Naive thymus-derived CD4-positive, alpha-beta T cell (primary cell): ENCODE results near the gene DHRS11. TPM values are rescaled to one million over a fixed set of nuclear protein-coding genes. Genes with fewer than 3 reads are reported as not detected.

Experiments used
- ATAC-seq: fragments of 150-1000 bp; cut with Tn5 transposase; 2 replicates; pipeline ENCODE4 v1.10.0; 2021; ENCODE audit warnings: mild to moderate bottlenecking, moderate library complexity
- CTCF ChIA-PET: fragments of 350-600 bp; sonication (Branson Sonifier 250); formaldehyde crosslinking; loops from one replicate; lab custom pipeline; 2021; ENCODE audit warnings: antibody characterized with exemption; lab: Charles Lee
- POLR2A ChIA-PET: fragments of 350-600 bp; sonication (Branson Sonifier 250); formaldehyde crosslinking; loops from one replicate; lab custom pipeline; 2021; ENCODE audit warnings: antibody characterized with exemption, inconsistent platforms; lab: Charles Lee
- DNase-seq, 9 donors: peaks; one replicate each; pipeline versions ENCODE4 v3.0.0 to v3.0.0-alpha.2; 2020 to 2022; ENCODE audit warnings: mixed read lengths in 1 of 9
- H3K27ac ChIP-seq: one replicate; pipeline ENCODE4 v1.7.0; 2013; ENCODE audit warnings: mild to moderate bottlenecking, low read depth, low read length, moderate library complexity
- H3K27me3 ChIP-seq, 2 donors: one replicate each; pipeline ENCODE4 v1.7.0; 2013; ENCODE audit warnings: low read length in 2 of 2, mild to moderate bottlenecking in 2 of 2, moderate library complexity in 2 of 2; ENCODE audit not compliant: control insufficient read depth in 2 of 2, insufficient read depth in 2 of 2
- H3K36me3 ChIP-seq, 3 experiments: 1 replicate in 2 of 3; 2 replicates in 1 of 3; pipeline ENCODE4 v1.7.0; 2013; ENCODE audit warnings: low read length in 3 of 3, mild to moderate bottlenecking in 3 of 3, moderate library complexity in 1 of 3; ENCODE audit not compliant: insufficient read depth in 3 of 3, control insufficient read depth in 2 of 3
- H3K4me1 ChIP-seq, 2 donors: one replicate each; pipeline ENCODE4 v1.7.0; 2013; ENCODE audit warnings: low read length in 2 of 2, mild to moderate bottlenecking in 2 of 2, moderate library complexity in 1 of 2; ENCODE audit not compliant: control insufficient read depth in 2 of 2, insufficient read depth in 2 of 2
- H3K4me3 ChIP-seq: 2 replicates; pipeline ENCODE4 v1.7.0; 2013; ENCODE audit warnings: mild to moderate bottlenecking, low read length
- H3K9me3 ChIP-seq, 3 experiments: 1 replicate in 2 of 3; 2 replicates in 1 of 3; pipeline ENCODE4 v1.7.0; 2013; ENCODE audit warnings: low read length in 3 of 3; ENCODE audit not compliant: control insufficient read depth in 2 of 3
- H3K27ac Mint-ChIP-seq, 9 donors: one replicate each; pipeline ENCODE4 v1.8.0; 2020 to 2022; ENCODE audit warnings: mixed read lengths in 9 of 9, mild to moderate bottlenecking in 8 of 9, moderate library complexity in 5 of 9, inconsistent platforms in 2 of 9
- H3K27me3 Mint-ChIP-seq, 5 donors: one replicate each; pipeline ENCODE4 v1.8.0; 2021 to 2022; ENCODE audit warnings: mixed read lengths in 5 of 5, mild to moderate bottlenecking in 1 of 5
- H3K36me3 Mint-ChIP-seq, 5 donors: one replicate each; pipeline ENCODE4 v1.8.0; 2020 to 2022; ENCODE audit warnings: mixed read lengths in 5 of 5, mild to moderate bottlenecking in 3 of 5, inconsistent platforms in 1 of 5
- H3K4me1 Mint-ChIP-seq, 7 donors: one replicate each; pipeline ENCODE4 v1.8.0; 2020 to 2022; ENCODE audit warnings: mixed read lengths in 7 of 7, mild to moderate bottlenecking in 3 of 7, inconsistent platforms in 1 of 7
- H3K4me3 Mint-ChIP-seq, 10 donors: one replicate each; pipeline ENCODE4 v1.8.0; 2020 to 2022; ENCODE audit warnings: mild to moderate bottlenecking in 10 of 10, mixed read lengths in 10 of 10, moderate library complexity in 6 of 10, inconsistent platforms in 2 of 10
- H3K9me3 Mint-ChIP-seq, 11 donors: one replicate each; pipeline ENCODE4 v1.8.0; 2020 to 2022; ENCODE audit warnings: mixed read lengths in 11 of 11, mild to moderate bottlenecking in 4 of 11, inconsistent platforms in 1 of 11, moderate library complexity in 1 of 11
- intact Hi-C, 2 donors: fragments of 100-400 bp; cut with micrococcal nuclease; formaldehyde crosslinking; loops; one replicate each; pipeline ENCODE4 v1.15.1; 2023
- polyA plus RNA-seq, 2 donors: library from polyadenylated mRNA; unstranded; fragments of 300-500 nt; fragmentation: Illumina TruSeq; gene quantifications; one replicate each; pipeline ENCODE4 v1.2.3, GENCODE V29; 2021
- total RNA-seq, 6 experiments: library from RNA in 5 of 6; stranded (reverse) in 5 of 6; gene quantifications; 1 replicate in 5 of 6; 2 replicates in 1 of 6; pipeline ENCODE4 v1.2.3 and lab custom pipeline; 2021 to 2026

The DHRS11 gene
- total and polyA plus RNA-seq, 7 experiments from 2014 or later: 1.6 to 10.9 (median 5.3) TPM

DNA sequence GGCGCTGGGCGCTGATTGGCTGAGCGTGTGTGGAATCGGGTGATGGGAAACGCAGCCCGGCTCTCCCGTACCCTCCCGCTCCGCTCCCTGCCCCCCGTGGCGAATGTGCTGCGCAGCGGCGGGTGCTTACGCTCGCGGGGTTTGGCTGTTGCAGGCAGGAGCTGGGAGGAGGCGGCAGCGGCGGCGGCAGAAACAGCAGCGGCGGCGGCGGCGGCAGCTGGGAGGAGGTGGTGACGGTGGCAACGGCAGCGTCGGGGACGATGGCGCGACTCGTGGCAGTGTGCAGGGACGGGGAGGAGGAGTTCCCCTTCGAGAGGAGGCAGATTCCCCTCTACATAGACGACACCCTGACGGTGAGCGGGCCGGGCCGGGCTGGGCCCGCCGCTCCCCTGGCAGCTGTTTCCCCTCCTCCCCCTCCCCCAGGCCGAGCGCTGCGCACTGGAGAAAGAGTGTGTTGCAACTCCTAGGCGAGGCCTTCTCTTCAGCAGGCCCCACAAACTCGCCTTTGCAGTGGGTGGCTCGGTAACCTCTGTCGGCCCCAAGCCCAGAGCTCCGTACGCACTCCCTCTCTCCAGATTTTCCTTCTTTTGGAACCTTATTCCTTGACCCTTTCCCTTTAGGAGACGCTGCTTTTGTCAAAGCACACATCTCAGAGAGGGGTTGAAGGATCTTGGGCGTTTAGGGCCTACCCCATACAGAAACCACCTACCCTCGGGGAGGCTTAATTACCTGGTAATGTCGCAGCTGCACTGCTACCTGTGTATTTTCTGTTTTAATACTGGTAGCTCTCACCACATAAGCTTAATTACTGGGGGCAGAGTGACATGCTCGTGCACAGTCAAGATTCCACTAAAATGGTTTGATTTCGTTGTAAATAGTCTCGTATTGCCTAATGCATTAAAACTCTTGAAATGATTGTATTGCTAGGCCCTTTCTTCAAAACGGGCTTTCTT lies 45.9 kb upstream of the DHRS11 start:
- peaks cover 13 to 57% (median 44%) of the 10 kb centered on the region in 7 donors for H3K4me1 Mint-ChIP-seq
- intact Hi-C loops: loop anchor here (1.0 to 10.0 kb wide), 11 partner anchors 46 to 1062 kb away; partner anchors contain the start of genes DHRS11 (in 2 of the 2), MRM1 (in 2 of the 2), ZNHIT3 (in 2 of the 2) and AATF (in 1 of the 2)
- H3K4me3 ChIP-seq: peak overlapping the region; percentile 93
- DNase-seq (peak; percentile 95 to 98 (median 98)), ATAC-seq (peak; percentile 87)
- no peaks in the 10 kb centered on the region for H3K9me3 Mint-ChIP-seq
- H3K27me3 Mint-ChIP-seq: no peaks in the 10 kb centered on the region
- no peaks in the 10 kb centered on the region for H3K27me3 ChIP-seq
- H3K4me1 ChIP-seq: peaks cover 40 to 44% of the 10 kb centered on the region in 2 donors
- peak overlapping the region; percentile 94 for H3K27ac ChIP-seq
- ChIA-PET POLR2A (interaction anchor here (0.5 to 7.7 kb wide), 18 partner anchors 9 to 1064 kb away, joined by 3 to 130 read pairs (median 4); partner anchors contain the start of genes DHRS11, MRM1, MYO19 and PIGW), CTCF (interaction anchor here (0.6 to 1.4 kb wide), 4 partner anchors 9 to 58 kb away, joined by 3 to 5 read pairs (median 4); partner anchors contain the start of genes MYO19 and PIGW)
- no peaks in the 10 kb centered on the region for H3K9me3 ChIP-seq
- H3K36me3 ChIP-seq: peaks cover 0 to 12% (median 0%) of the 10 kb centered on the region in 3 experiments
- peaks cover 0 to 19% (median 4%) of the 10 kb centered on the region in 5 donors for H3K36me3 Mint-ChIP-seq
- H3K4me3 Mint-ChIP-seq: peak overlapping the region; percentile 87 to 97 (median 94)
- H3K27ac Mint-ChIP-seq: peak overlapping the region; percentile 90 to 96 (median 94)

DNA sequence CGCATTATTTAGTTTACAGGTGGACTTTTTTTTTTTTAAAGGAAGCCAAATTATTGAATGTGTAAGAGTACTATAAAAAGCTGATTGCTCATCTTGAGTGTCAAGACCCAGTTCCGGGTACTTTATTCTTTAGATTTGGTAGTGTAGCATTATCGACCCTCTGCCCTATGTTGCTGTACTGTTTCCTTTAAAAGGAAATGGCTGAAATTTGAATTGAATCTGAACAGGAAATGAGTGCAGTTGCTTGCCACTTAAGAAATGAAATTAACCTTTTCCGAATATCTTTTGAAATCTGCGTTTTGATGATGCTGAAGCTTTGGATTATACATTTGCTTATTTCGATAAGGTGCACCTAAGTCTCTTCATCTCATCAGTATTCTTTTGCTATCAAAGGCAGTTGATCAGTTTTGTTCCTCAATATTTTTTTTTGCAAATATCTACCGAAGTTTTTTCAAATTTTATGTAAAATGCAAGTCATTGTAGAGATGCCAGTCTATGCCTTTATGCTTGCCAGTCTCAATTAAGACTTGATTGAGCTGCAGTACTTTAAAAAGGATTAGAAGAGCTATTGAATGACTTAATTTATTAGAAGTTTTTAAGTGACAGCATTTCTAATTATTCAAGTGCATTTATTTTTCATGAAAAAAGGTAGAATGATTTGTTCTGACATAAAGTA lies 45.1 kb upstream of the DHRS11 start:
- Histone ChIP-seq H3K9me3 (no peaks in the 10 kb centered on the region), H3K27me3 (no peaks in the 10 kb centered on the region), H3K4me3 (peak overlapping the region; percentile 93), H3K36me3 (peaks cover 0 to 12% (median 0%) of the 10 kb centered on the region in 3 experiments), H3K4me1 (peaks cover 44 to 50% of the 10 kb centered on the region in 2 donors), H3K27ac (peak overlapping the region; percentile 94)
- no peaks in the 10 kb centered on the region for H3K9me3 Mint-ChIP-seq
- H3K27ac Mint-ChIP-seq: peak overlapping the region; percentile 90 to 96 (median 94)
- peaks cover 19 to 62% (median 50%) of the 10 kb centered on the region in 7 donors for H3K4me1 Mint-ChIP-seq
- POLR2A ChIA-PET: interaction anchor here (0.6 to 7.7 kb wide), 17 partner anchors 8 to 1063 kb away, joined by 3 to 130 read pairs (median 5); partner anchors contain the start of genes DHRS11, MRM1, MYO19 and PIGW
- intact Hi-C loops: loop anchor here (5.0 to 10.0 kb wide), 5 partner anchors 46 to 1061 kb away; partner anchors contain the start of genes AP2B1 (in 1 of the 2), DHRS11 (in 1 of the 2), SYNRG (in 1 of the 2) and TAF15 (in 1 of the 2)
- peaks cover 0 to 21% (median 4%) of the 10 kb centered on the region in 5 donors for H3K36me3 Mint-ChIP-seq
- DNase-seq: peak in 5 of 9 donors; percentile 11 to 19 (median 13)
- no peaks in the 10 kb centered on the region for H3K27me3 Mint-ChIP-seq
- no peak for ATAC-seq
- CTCF ChIA-PET: interaction anchor here (0.6 to 2.2 kb wide), 4 partner anchors 10 to 57 kb away, joined by 3 to 6 read pairs (median 4); partner anchors contain the start of genes MYO19 and PIGW
- peak overlapping the region; percentile 87 to 97 (median 94) for H3K4me3 Mint-ChIP-seq

DNA sequence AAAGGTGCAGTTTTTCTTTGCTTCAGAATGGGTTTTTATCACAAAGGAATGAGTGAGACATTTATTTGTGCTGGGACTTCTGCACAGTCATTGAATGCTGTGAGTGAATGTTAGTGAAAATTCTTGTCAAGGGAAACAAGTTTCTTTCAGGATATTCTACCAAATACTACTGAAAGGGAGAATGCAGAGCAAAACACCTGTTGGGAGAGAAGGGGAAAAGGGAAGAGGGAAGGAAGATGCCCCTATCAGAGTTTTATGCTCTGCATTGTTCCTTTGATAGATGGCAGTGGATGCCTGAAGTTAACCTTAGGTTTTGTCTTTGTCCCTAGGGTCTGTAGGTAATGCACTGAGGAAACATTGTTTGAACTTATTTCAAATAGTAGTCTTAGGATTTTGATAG lies 43.9 kb upstream of the DHRS11 start:
- Histone ChIP-seq H3K4me3 (no peak overlapping the region), H3K9me3 (no peaks in the 10 kb centered on the region), H3K4me1 (peaks cover 44 to 60% of the 10 kb centered on the region in 2 donors), H3K27me3 (no peaks in the 10 kb centered on the region), H3K27ac (peak overlapping the region; percentile 94), H3K36me3 (peaks cover 0 to 12% (median 0%) of the 10 kb centered on the region in 3 experiments)
- Mint-ChIP-seq H3K36me3 (peaks cover 0 to 21% (median 4%) of the 10 kb centered on the region in 5 donors), H3K9me3 (no peaks in the 10 kb centered on the region), H3K4me3 (peak overlapping the region; percentile 53 to 97 (median 85)), H3K27ac (peak overlapping the region; percentile 46 to 96 (median 84)), H3K4me1 (peaks cover 23 to 75% (median 53%) of the 10 kb centered on the region in 7 donors), H3K27me3 (no peaks in the 10 kb centered on the region)
- CTCF ChIA-PET: interaction anchor here (0.6 to 2.2 kb wide), 2 partner anchors 13 to 32 kb away, joined by 4 to 6 read pairs; partner anchors contain the start of genes MYO19 and PIGW
- ATAC-seq (no peak), DNase-seq (no peak)
- intact Hi-C loops: loop anchor here (5.0 to 10.0 kb wide), 5 partner anchors 45 to 1060 kb away; partner anchors contain the start of genes AP2B1 (in 1 of the 2), DHRS11 (in 1 of the 2), SYNRG (in 1 of the 2) and TAF15 (in 1 of the 2)
- POLR2A ChIA-PET: interaction anchor here (7.7 kb wide), 1 partner anchor 13 kb away, joined by 130 read pairs; the partner anchor contains the start of genes MYO19 and PIGW

DNA sequence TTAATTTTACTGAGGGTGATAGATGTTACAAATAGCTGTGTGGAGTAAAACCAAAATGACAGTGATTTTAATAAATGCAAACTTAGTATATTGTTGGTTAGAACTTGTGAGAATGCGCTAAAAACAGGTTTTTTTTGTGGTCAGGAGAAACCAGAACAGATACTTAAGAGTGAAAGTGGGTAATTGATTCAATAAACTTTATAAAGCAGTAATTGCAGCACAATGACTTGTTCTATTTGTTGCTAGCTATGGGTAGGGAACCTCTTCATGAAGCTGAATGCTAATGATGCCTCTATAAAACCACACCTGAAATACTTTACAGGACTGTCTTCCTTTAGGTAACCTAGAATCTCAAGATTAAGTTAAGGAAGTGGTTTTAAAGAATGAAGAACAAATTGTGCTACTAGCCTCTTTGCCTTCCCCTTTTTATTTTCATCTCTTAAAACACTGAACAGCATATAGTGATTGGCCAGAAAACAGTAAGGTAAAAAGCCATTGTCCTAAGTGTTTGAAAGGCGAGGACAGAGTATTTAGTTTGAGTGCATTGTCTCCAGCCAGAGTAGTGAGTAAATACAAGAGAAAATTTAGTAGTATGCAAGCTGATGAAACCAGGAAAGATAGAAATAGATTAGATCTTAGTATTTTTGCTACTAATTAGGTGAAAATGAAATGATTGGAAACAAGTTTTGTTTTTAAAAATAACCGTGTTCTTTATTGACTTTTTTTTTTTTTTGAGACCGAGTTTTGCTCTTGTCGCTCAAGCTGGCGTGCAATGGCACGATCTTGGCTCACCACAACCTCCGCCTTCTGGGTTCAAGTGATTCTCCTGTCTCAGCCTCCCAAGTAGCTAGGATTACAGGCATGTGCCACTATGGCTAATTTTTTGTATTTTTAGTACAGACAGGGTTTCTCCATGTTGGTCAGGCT lies 40.9 kb upstream of the DHRS11 start:
- Histone ChIP-seq H3K9me3 (no peaks in the 10 kb centered on the region), H3K36me3 (peaks cover 6 to 10% (median 8%) of the 10 kb centered on the region in 3 experiments), H3K4me1 (peaks cover 38 to 73% of the 10 kb centered on the region in 2 donors), H3K27ac (peak overlapping the region; percentile 12), H3K4me3 (no peak overlapping the region), H3K27me3 (no peaks in the 10 kb centered on the region)
- peak in 6 of 9 donors; percentile 33 to 75 (median 51) for DNase-seq
- Mint-ChIP-seq H3K4me1 (peaks cover 30 to 89% (median 68%) of the 10 kb centered on the region in 7 donors), H3K9me3 (no peaks in the 10 kb centered on the region), H3K27ac (peak overlapping the region; percentile 33 to 90 (median 72)), H3K4me3 (peak overlapping the region; percentile 6 to 85 (median 74)), H3K27me3 (no peaks in the 10 kb centered on the region), H3K36me3 (peaks cover 0 to 21% (median 7%) of the 10 kb centered on the region in 5 donors)
- ATAC-seq: peak; percentile 58
- ChIA-PET POLR2A (interaction anchor here (0.6 to 1.6 kb wide), 6 partner anchors 10 to 1056 kb away, joined by 3 to 6 read pairs (median 4); partner anchors contain the start of genes MRM1, MYO19 and PIGW), CTCF (interaction anchor here (0.6 to 0.8 kb wide), 2 partner anchors 15 to 52 kb away, joined by 3 to 4 read pairs; no protein-coding TSS in a partner anchor)
- intact Hi-C loops: loop anchor here in 1 of 2 donors (2.0 kb wide), 1 partner anchor 16 kb away; the partner anchor contains the start of genes MYO19 and PIGW

DNA sequence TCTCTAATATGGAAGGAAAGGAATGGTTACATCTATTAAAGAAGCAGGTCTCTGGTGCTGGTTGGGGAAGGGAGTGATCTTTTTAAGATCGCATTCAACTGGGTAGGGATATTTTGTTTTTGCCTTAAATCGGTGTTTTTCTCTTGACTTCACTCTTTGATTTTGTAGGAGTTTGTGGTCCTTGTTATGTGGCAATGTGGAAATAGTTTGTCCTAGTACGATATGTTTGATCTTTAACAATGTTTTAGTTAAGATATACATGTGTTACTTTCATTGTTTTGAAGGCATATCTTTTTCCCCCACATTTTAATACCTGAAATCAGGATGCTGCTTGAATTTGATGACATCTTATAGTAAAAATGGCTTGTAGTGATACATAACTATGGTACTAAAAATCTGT lies 38.2 kb upstream of the DHRS11 start:
- H3K27me3 Mint-ChIP-seq: no peaks in the 10 kb centered on the region
- no peak overlapping the region for H3K4me3 ChIP-seq
- no peaks in the 10 kb centered on the region for H3K27me3 ChIP-seq
- POLR2A ChIA-PET: interaction anchor here (1.4 to 2.6 kb wide), 2 partner anchors 9 to 18 kb away, joined by 4 to 8 read pairs; partner anchors contain the start of genes GGNBP2 and PIGW
- H3K9me3 ChIP-seq: no peaks in the 10 kb centered on the region
- H3K36me3 Mint-ChIP-seq: peaks cover 11 to 26% (median 21%) of the 10 kb centered on the region in 5 donors
- no peak overlapping the region for H3K27ac ChIP-seq
- CTCF ChIA-PET: no interaction called here
- peak overlapping the region; percentile 29 to 88 (median 66) for H3K4me3 Mint-ChIP-seq
- H3K4me1 ChIP-seq: peaks cover 16 to 54% of the 10 kb centered on the region in 2 donors
- ATAC-seq (peak; percentile 28), DNase-seq (peak in 5 of 9 donors; percentile 17 to 60 (median 35))
- peak overlapping the region; percentile 20 to 89 (median 67) for H3K27ac Mint-ChIP-seq
- H3K36me3 ChIP-seq: peaks cover 10 to 29% (median 17%) of the 10 kb centered on the region in 3 experiments
- no peaks in the 10 kb centered on the region for H3K9me3 Mint-ChIP-seq
- H3K4me1 Mint-ChIP-seq: peaks cover 43 to 83% (median 68%) of the 10 kb centered on the region in 7 donors
- intact Hi-C loops: no loop called here
